A549 (cell line): ENCODE data around the gene MRPL11. TPM values are rescaled to one million over a fixed set of nuclear protein-coding genes. Genes with fewer than 3 reads are reported as not detected.

Experiments used
- ATAC-seq, 2 experiments: fragments of 200-7000 bp in 1 of 2; fragments of >200 bp in 1 of 2; cut with Nextera tagmentation in 1 of 2; cut with Tn5 transposase in 1 of 2; 3 replicates each; pipeline versions ENCODE4 v1.8.0 to v1.9.1; 2018 to 2020; ENCODE audit warnings: mild to moderate bottlenecking in 1 of 2, moderate library complexity in 1 of 2
- CTCF ChIA-PET: fragments of 300-600 bp; sonication (Branson Sonifier 250); formaldehyde crosslinking; extraction: SDS; loops from one replicate; lab custom pipeline; 2021; ENCODE audit warnings: antibody characterized with exemption, inconsistent platforms; lab: Yijun Ruan, JAX
- POLR2A ChIA-PET: fragments of 350-600 bp; formaldehyde crosslinking; extraction: SDS; loops from one replicate; lab custom pipeline; 2021; ENCODE audit warnings: antibody characterized with exemption, inconsistent platforms; lab: Yijun Ruan, JAX
- DNase-seq, 2 experiments: peaks; one replicate each; pipeline versions ENCODE4 v3.0.0 to v3.0.0-alpha.2; 2011 to 2016; ENCODE audit warnings: low read depth in 1 of 2, low spot score in 1 of 2
- FAIRE-seq: peaks from 2 replicates; lab custom pipeline; 2011; peaks lifted over from hg19 to GRCh38; lab: Jason Lieb, UNC
- H3K27ac ChIP-seq, 2 experiments: fragments of >200 bp; sonication (Bioruptor Twin); formaldehyde crosslinking; 3 replicates each; pipeline ENCODE4 v1.5.1; 2016 to 2017
- H3K4me1 ChIP-seq: fragments of >200 bp; sonication (Bioruptor Twin); formaldehyde crosslinking; 3 replicates; pipeline ENCODE4 v1.6.1; 2016
- H3K4me2 ChIP-seq: fragments of >200 bp; sonication (Bioruptor Twin); formaldehyde crosslinking; 3 replicates; pipeline ENCODE4 v1.6.1; 2016
- H3K4me3 ChIP-seq: fragments of >200 bp; sonication (Bioruptor Twin); formaldehyde crosslinking; 3 replicates; pipeline ENCODE4 v1.5.1; 2016
- H3K9me3 ChIP-seq: fragments of >200 bp; sonication (Bioruptor Twin); formaldehyde crosslinking; 3 replicates; pipeline ENCODE4 v1.6.1; 2016
- CHD2 ChIP-seq: fragments of 150-350 bp; IDR thresholded peaks from 2 replicates; pipeline ENCODE4 v1.6.1; 2014; ENCODE audit warnings: low read length; ENCODE audit not compliant: partially characterized antibody
- CHD4 ChIP-seq: fragments of 200-600 bp; sonication (generic); IDR thresholded peaks from 2 replicates; pipeline ENCODE4 v1.6.1; 2016; ENCODE audit warnings: antibody characterized with exemption, mild to moderate bottlenecking, borderline replicate concordance
- CTCF ChIP-seq: fragments of >200 bp; sonication (Bioruptor Twin); formaldehyde crosslinking; IDR thresholded peaks from 3 replicates; pipeline ENCODE4 v1.5.1; 2016
- EHF ChIP-seq: fragments of 250-450 bp; sonication (Bioruptor Pico); IDR thresholded peaks from 2 replicates; pipeline ENCODE4 v1.5.0; 2020; ENCODE audit warnings: mild to moderate bottlenecking
- EHMT2 ChIP-seq: fragments of 200-600 bp; sonication (generic); IDR thresholded peaks from 2 replicates; pipeline ENCODE4 v1.6.1; 2016; ENCODE audit warnings: antibody characterized with exemption, low read depth, mild to moderate bottlenecking, moderate library complexity
- ELK1 ChIP-seq: fragments of 150-350 bp; IDR thresholded peaks from 2 replicates; pipeline ENCODE4 v1.6.1; 2014; ENCODE audit warnings: low read depth, mild to moderate bottlenecking, low read length
- EP300 ChIP-seq, 2 experiments: fragments of >200 bp; sonication (Bioruptor Twin); formaldehyde crosslinking; IDR thresholded peaks; 2 replicates in 1 of 2; 3 replicates in 1 of 2; pipeline ENCODE4 v1.6.1; 2016 to 2017
- ESRRA ChIP-seq: fragments of 150-350 bp; IDR thresholded peaks from 2 replicates; pipeline ENCODE4 v1.6.1; 2014; ENCODE audit warnings: mild to moderate bottlenecking, low read length, borderline replicate concordance
- FOSL2 ChIP-seq, 2 experiments: fragments of 450-650 bp in 1 of 2; fragments of >200 bp in 1 of 2; sonication (Bioruptor Twin) in 1 of 2; formaldehyde crosslinking; IDR thresholded peaks; 2 replicates each; pipeline versions ENCODE4 v1.5.0 to v1.6.1; 2016 to 2020; ENCODE audit warnings: mild to moderate bottlenecking in 1 of 2, moderate library complexity in 1 of 2
- GATA3 ChIP-seq: IDR thresholded peaks from 2 replicates; pipeline ENCODE4 v1.6.1; 2012; ENCODE audit warnings: borderline replicate concordance
- HMGXB4 ChIP-seq: fragments of 250-450 bp; sonication (Bioruptor Pico); IDR thresholded peaks from 2 replicates; pipeline ENCODE4 v1.5.0; 2021; ENCODE audit warnings: mild to moderate bottlenecking, moderate library complexity, borderline replicate concordance
- MAFK ChIP-seq: fragments of 450-650 bp; IDR thresholded peaks from 2 replicates; pipeline ENCODE4 v1.6.1; 2014; ENCODE audit not compliant: partially characterized antibody
- MYC ChIP-seq: IDR thresholded peaks from 2 replicates; pipeline ENCODE4 v1.6.1; 2012; ENCODE audit warnings: mild to moderate bottlenecking, inconsistent platforms, low read length, improper control_type of control experiment, borderline replicate concordance
- NFE2L2 ChIP-seq: fragments of 150-350 bp; conservative IDR thresholded peaks from 2 replicates; pipeline ENCODE4 v1.6.1; 2014; ENCODE audit warnings: low read length
- NR3C1 ChIP-seq: fragments of >200 bp; sonication (Bioruptor Twin); formaldehyde crosslinking; IDR thresholded peaks from 3 replicates; pipeline ENCODE4 v1.6.1; 2017
- POLR2AphosphoS2 ChIP-seq: conservative IDR thresholded peaks from 2 replicates; pipeline ENCODE4 v1.6.1; 2012; ENCODE audit warnings: low read length, improper control_type of control experiment, inconsistent platforms
- RAD21 ChIP-seq, 2 experiments: fragments of >200 bp in 1 of 2; sonication (Bioruptor Twin) in 1 of 2; formaldehyde crosslinking in 1 of 2; IDR thresholded peaks in 1 of 2; conservative IDR thresholded peaks in 1 of 2; 2 replicates in 1 of 2; 3 replicates in 1 of 2; pipeline ENCODE4 v1.6.1; 2012 to 2018; ENCODE audit warnings: inconsistent platforms in 1 of 2
- SMC3 ChIP-seq: fragments of >200 bp; sonication (Bioruptor Twin); formaldehyde crosslinking; IDR thresholded peaks from 3 replicates; pipeline ENCODE4 v1.6.1; 2018; ENCODE audit warnings: inconsistent platforms
- SREBF2 ChIP-seq: fragments of 450-650 bp; IDR thresholded peaks from 2 replicates; pipeline ENCODE4 v1.6.1; 2014; ENCODE audit warnings: mild to moderate bottlenecking, moderate library complexity
- ZC3H11A ChIP-seq: fragments of 450-650 bp; IDR thresholded peaks from 2 replicates; pipeline ENCODE4 v1.6.1; 2014; ENCODE audit warnings: antibody characterized with exemption, mild to moderate bottlenecking
- WGBS: methylation state at CpG from one replicate; pipeline ENCODE4 v1.1.6; 2017; ENCODE audit errors: missing lambda C conversion rate; 5-methylcytosine and 5-hydroxymethylcytosine counted together
- polyA plus RNA-seq, 4 experiments: library from polyadenylated mRNA; depleted of rRNA in 3 of 4; stranded (reverse); fragments of >200 nt; fragmentation: RNase III in 1 of 4; extraction: RNeasy Plus Mini Kit Qiagen cat#74134 plus additional on column Dnase treatment in 1 of 4; gene quantifications; 2 replicates in 3 of 4; 3 replicates in 1 of 4; pipeline ENCODE4 v1.2.3, GENCODE V29; 2011 to 2017

MRPL11 gene
- polyA plus RNA-seq, 2 of the 4 experiments (the other 2 are of a cell fraction): 62.9 to 73.8 TPM

GRCh38 chr11:66408488-66409214 is 30.0 kb downstream of the MRPL11 start (continued):
- no peak for TF ChIP-seq MYC
- no peak for TF ChIP-seq GATA3
- TF ChIP-seq RAD21 (conservative IDR thresholded peaks at IDR 0.05 in 1 of 2, IDR thresholded peaks at IDR 0.05 in 1 of 2): peak; percentile 95 to 99
- TF ChIP-seq HMGXB4 (CRISPR knock-in tag): no peak
- TF ChIP-seq, all 56 proteins: peak for 6

GRCh38 chr11:66407651-66408050 is 31.0 kb downstream of the MRPL11 start:
- Histone ChIP-seq H3K4me1 (no peaks in the 10 kb centered on the region), H3K4me3 (no peak overlapping the region), H3K27ac (no peak overlapping the region), H3K4me2 (no peak overlapping the region), H3K9me3 (no peaks in the 10 kb centered on the region)
- no peak for FAIRE-seq
- ATAC-seq: no peak
- no peak for DNase-seq
- CTCF ChIA-PET: interaction anchor here (0.6 to 57.7 kb wide), 30 partner anchors 5 to 632 kb away, joined by 3 to 1614 read pairs (median 4); partner anchors contain the start of genes BRMS1, C11orf86, DPP3 and MRPL11
- TF ChIP-seq NR3C1: no peak
- WGBS: 37% methylated on average over 5 of the region's 5 CpGs
- POLR2A ChIA-PET: interaction anchor here (0.6 kb wide), 1 partner anchor 19 kb away, joined by 4 read pairs; no protein-coding TSS in a partner anchor

- POLR2A ChIA-PET: no interaction called here
- Histone ChIP-seq H3K4me3 (no peak overlapping the region), H3K27ac (no peak overlapping the region), H3K9me3 (no peaks in the 10 kb centered on the region), H3K4me1 (no peaks in the 10 kb centered on the region), H3K4me2 (no peak overlapping the region)
- FAIRE-seq: no peak
- 66% methylated on average over 3 of the region's 3 CpGs for WGBS
- no peak for ATAC-seq
- CTCF ChIA-PET: interaction anchor here (1.3 to 57.7 kb wide), 4 partner anchors 8 to 82 kb away, joined by 3 to 1614 read pairs (median 811); partner anchors contain the start of genes MRPL11 and NPAS4
- TF ChIP-seq EP300 (IDR thresholded peaks at IDR 0.05) (no peak), POLR2AphosphoS2 (no peak), ELK1 (no peak), ESRRA (no peak), RAD21 (conservative IDR thresholded peaks at IDR 0.05 in 1 of 2, IDR thresholded peaks at IDR 0.05 in 1 of 2) (no peak), NR3C1 (no peak), EHMT2 (no peak), FOSL2 (IDR thresholded peaks at IDR 0.05) (no peak), FOSL2 (CRISPR knock-in tag; IDR thresholded peaks at IDR 0.05) (no peak), SMC3 (no peak), ZC3H11A (no peak), CHD2 (no peak), CTCF (no peak), EHF (CRISPR knock-in tag) (no peak), SREBF2 (no peak), NFE2L2 (peak; percentile 56; the same call in 1 of the 2 replicates), CHD4 (no peak), MAFK (peak; percentile 74)
- DNase-seq: no peak
Measured at GRCh38 chr11:66393954-66394353, 44.7 kb downstream of the MRPL11 start.
